NCI-H446 (cell line): Measurements from ENCODE around the gene MTERF4.

ENCODE experiments used
- DNase-seq, 2 experiments: peaks; one replicate each; lab custom pipeline; 2025; lab: John Stamatoyannopoulos, UW

MTERF4 gene

DNA sequence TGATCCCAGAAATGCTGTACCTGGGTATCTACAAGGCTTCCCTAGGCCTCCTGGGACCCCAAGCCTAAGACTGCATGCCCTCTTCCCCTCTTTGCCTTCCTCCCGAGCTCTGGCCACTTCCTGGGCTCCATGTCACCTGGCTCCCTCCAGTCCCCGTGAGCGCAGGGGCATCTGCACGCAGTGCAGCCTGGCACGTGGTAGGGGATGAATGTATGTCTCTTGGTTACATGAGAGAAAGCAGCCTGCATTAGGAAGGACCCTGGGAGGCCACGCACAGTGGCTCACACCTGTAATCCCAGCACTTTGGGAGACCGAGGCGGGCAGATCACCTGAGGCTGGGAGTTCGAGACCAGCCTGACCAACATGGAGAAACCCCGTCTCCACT, 31.3 kb upstream of the MTERF4 start:
- DNase-seq = no peak

DNA sequence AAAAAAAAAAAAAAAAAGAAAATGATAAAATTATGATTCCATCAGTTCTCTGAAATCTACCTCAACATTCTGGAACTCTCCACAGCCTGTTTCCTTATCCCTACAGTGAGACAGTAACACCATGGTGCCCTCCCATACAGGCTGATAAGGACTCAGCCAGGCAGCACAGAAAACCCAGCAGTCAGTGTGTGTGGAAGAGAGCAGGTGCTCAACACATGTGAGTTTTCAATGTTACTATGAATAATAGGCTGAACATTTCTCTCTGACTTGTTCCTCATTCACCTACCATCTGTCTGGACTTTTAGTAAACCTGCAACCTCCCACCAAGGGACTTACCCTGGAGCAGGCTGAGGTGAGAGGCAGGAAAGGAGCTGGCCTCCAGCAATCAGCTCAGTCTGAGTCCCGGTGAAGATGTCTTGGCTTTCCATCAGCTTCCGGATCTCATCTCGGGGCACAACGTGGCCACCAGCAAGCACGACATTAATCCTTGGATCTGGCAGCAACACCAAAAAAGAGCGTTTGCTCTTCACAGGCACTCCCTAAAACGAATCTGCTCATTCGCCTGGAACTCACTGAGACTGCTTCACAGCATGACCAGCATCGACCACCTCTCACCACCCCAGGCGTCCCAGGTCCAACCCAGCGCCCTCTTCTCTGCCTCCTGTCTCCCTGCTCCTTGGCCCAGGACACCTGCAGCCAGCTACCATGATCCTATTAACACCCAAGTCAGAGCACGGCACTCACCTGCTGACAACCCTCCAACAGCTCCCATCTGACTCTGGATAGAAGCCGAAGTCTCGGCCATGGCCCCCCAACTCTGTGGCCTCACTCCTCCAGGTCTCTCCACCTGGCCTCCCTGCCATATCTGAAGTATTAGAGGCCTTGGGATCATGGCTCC, 30.7 kb upstream of the MTERF4 start:
- DNase-seq = no peak

DNA sequence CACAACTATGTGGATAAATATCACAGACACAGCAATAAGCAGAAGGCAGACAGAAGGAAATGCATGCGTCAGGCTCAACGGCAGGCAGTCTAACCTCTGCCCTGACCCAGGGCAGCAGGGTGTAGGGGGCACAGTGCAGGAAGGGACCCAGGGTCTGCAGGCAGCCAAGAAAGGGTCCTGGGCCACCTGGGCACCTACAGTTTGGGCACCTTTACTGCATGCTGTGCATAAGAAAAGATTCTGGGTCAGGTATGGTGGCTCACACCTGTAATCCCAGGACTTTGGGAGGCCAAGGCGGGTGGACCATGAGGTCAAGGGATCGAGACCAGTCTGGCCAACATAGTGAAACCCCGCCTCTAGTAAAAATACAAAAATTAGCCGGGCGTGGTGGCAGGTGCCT, 29.4 kb upstream of the MTERF4 start:
- no peak for DNase-seq

DNA sequence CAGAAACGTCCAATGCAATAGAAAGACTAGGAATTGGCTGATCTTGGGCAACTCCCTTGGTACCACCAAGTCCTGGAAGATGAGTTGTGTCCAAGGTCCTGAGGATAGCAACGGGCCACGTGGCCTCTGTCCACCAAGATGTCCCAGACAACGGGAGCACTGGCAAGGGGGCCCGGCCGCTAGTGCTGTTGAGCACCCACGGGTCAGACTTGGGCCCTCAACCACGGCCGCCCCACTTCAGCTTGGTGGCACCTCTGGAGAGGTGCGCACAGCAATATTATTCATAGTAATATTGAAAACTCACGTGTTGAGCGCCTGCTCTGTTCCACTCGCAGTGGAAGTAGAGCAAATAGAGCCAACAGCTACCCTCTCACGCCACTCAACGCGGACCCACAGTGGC, 28.2 kb upstream of the MTERF4 start:
- DNase-seq = no peak

DNA sequence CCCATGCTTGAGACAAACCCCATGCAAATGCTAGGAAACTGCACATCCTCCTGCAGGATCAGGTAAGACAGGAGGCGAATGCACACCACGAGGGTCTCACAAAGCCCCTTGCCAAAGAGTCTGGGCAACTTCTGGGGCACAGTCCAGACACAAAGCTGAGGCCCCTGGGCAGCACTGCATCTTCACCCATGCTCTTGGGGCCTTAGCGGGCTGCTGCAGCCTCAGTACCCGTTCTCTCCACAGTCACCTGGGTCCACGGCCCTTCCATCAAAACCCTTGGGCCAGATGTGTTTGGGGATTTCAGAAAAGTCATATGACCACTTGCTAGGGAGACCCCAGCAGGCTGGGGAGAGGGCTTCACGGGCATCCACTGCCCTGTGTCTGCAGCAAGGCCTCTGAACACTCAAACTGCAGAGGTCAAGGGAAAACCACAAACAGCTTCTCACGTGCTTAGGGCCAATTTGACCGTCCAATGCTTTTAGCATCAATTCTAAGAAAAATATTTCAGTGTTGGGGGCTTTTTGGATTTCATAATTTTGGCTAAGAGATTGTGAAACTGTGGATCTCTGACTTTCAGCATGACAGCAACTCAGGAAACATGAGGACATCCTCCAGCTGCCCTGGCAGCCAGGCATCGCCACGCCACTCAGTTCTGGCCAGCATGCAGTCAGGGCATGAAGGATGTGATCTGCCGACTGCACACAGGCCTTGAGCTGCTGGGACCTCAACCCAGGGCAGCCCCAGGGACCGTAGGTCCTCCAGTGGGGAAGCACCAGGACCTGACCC, 27.2 kb upstream of the MTERF4 start:
- no peak for DNase-seq

DNA sequence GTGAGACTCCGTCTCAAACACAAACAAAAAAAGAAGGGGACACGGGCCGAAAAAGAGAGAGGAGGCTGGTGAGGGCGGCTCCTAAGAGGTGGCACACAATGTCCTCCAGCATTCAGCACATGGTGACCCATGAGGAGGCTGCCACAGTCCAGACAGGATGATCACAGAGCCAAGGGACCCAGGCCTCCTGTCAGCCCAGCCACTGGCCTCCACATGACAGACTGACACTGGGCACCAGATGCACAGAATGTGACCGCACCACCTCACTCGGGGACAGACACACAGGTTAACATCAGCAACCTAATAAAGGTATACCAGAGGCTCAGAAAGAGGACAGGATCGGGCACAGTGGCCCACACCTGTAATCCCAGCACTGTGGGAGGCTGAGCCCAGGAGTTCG, 26.2 kb upstream of the MTERF4 start:
- no peak for DNase-seq

- DNase-seq = no peak
These were observed 24.7 kb upstream of the MTERF4 start for GRCh38 chr2:241126771-241127202.

DNA sequence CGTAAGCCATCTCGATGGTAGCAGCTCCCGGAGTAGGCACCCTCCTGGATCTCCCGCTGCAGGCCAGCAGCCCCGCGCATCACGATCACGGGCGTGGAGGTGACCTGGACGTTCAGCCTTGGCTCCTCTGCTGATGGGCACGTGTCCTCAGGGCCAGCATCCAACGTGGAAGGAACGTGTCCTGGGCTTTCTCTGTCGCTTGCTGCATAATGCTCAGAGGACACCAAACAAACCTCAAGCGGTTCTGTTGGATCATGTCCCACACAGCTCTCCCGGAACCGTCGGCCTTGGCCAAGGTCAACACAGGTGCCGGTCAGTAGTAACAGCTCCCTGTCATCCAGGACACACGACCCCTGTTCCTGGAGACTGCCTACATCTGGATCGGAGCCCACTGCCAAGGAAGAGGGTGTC, 24.1 kb upstream of the MTERF4 start:
- DNase-seq = no peak

DNA sequence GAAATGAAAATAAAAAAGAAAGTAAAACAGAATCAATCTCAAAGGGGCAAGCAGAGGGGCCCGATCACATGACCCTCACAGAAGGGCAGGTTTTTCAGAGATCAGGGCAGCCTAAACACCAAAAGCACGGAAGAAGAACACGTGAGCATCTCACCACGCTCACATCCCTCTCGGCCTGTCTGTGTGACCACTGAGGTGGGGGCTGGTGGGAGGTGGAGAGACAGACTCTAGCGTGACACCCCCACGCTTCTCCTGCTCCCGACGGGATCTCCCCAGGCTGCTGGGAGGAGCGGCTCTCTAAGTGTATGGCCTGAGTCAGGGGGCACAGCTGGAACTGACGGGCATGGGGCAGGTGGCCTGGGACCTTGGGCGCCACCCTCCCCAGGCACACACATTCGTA, 23.5 kb upstream of the MTERF4 start:
- DNase-seq = no peak

DNA sequence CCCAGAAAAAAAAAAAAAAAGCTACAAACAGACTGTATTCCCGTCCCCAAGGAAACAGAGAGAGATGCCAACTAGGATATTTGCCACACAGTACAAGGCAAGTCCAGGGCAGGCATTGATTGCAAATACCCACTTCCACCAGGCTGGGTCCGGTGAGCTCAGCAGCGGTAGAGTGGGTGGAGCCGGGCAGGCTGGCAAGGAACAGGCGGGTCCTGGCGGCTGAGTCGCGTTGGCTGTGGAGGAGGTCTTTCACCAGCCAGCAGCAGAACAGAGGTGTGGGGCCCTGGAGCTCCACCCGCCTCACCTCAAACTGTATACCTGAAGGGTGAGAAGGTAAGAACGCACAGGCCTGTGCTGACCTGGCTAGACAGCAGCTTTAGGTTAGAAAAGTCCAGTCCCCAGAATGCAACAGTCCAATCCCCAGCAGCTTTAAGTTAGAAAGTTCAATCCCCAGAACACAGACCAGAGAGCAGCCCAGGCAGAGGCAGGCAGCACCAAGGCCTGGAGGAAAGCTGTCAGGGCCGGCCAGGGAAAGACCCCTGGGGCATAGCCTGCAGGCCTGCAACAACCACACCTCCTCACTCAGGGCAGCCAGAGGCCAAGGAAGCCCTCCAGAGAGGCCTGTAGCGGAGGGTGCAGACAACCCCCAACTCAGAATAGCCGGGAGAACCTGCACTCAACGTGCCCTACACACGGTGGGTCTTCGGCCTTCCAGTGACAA, 21.9 kb upstream of the MTERF4 start:
- no peak for DNase-seq

DNA sequence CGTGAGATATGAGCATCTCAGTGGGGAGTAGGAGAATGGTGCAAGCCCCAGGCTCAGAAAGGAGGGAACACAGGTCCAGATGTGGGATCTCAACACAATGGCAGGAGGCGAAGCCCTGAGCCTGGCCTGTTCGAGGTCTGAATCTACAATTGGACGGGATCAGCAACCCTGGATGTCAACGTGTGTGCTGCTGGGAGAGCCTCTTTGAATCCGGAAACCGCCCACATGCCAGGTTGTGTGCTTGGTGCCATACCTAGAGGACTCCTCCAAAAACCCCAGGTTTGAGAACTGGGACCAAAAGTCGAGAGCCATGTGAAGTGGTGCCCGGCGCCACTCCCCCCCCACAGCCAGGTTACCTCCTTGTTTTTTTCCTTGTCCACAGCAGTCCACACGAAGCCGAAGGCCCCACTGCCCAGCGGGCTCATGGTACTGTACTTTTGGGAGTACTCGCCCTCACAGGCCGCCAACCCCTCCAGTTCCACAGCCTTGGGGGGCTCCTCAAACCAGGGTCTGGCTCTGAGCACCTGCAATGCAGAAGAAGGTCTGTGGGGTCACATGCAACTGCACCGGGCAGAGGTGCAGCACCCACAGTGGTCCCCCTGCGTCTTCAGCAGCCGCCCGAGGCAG, 20.4 kb upstream of the MTERF4 start:
- DNase-seq = no peak

DNA sequence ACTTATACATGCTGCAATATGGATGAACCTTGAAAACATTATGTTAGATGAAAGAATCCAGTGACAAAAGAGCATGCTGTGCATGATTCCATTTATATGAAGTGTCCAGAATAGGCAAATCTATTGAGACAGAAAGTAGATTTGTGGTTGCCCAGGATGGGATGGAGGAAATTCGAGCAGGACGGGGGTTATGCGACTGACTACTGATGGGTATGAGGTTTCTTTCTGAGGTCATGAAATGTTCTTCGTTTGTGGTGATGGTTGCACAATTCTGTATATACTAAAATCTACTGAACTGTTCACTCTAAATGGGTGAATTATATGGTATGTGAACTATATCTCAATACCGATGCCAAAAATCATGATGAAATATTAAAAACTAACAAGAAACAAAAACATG, 18.9 kb upstream of the MTERF4 start:
- no peak for DNase-seq

DNA sequence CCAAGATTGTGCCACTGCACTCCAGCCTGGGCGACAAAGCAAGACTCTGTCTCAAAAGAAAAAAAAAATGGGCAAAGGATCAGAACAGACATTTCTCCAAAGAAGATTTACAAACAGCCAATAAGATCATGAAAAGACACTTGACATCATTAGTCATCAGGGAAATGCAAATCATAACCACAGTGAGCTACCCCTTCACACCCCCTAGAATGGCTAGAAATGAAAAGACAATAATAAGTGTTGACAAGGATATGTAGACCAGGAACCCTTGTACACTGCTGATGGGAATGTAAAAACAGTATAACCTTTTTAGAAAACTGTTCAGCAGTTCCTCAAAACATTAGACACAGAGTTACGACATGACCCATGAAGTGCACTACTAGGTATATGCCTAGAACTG, 18.4 kb upstream of the MTERF4 start:
- no peak for DNase-seq

DNA sequence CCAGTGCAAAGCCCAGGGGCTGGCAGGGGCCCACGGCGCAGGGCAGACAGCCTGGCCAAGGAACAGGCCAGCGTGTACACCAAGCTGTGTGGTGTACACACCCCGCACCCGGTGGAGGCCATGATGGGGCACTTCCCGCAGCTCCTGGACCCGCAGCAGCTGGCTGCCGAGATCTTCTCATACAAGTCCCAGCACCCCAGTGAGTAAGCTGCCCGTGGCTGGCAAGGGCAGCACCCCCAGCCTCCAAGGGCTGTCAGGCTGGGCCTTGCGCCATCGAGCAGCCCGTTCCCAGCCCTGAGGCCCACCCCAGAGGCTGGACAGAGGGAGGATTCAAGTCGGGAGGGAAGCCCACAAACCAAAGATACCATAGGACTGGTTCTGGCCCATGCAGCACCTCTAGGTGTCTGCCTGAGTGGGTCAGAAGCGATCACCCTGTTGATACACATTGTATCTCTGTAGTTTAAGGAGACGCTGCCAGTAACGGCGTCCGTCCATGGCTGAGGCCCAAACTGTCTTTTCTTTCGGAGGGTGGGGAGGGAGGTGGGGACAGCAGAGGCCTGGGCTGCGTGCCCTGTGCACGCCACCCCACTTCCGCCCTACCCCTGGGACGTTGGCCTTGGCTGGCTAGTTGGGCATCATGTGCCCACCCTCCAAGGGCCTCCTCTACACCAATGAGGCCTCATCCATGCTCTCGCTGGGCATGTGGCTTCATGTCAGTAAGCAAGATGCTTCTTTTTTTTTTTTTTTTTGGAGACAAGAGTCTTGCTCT, 16.8 kb upstream of the MTERF4 start:
- DNase-seq = no peak

DNA sequence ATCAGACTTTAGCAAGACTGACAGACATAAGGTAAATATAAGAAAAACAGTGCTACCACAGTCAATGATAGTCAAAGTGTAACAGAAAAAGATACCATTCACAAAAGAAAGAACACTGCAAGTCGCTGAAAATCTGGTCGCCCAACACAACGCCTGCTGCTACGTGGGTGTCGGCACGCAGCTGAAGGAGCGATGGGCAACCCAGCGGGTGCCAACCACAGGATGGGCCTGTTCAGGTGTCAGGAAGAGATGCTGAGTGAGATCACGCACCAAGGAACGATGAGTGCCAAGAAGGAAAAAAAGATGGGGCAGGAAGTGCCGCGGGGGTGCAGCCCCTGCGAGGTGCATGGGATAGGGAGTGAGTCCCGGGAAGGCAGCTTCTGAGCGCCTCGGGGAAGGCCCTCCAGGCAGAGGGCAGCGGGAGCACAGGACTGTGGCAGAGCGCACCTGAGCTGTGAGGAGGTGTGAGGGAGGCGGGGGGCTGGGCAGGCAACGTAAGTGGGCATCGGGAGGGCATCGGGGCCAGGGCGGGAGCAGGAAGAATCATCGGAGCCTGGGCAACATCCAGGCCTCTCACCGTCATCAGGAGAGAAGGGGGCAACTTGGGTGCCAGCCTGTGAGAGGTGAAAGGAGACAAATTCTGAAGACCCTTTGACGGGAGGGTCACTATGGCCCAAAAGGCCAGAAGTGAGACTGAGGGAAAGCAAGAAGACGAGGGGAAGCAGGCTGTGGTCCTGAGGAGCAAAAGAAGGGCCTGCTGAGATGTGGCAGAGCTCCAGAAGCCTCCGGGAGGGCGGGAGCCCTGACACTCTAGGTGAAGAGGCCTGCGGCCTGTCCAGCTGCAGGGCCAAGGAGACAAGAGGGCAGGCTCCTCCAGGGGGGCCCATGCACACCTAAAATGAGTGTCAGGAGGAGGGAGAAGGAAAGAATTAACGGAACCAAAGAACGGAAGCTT, 14.8 kb upstream of the MTERF4 start:
- no peak for DNase-seq

GRCh38 chr2:241115361-241115760, 13.3 kb upstream of the MTERF4 start:
- DNase-seq = no peak

GRCh38 chr2:241114836-241115235, 12.7 kb upstream of the MTERF4 start:
- no peak for DNase-seq

DNA sequence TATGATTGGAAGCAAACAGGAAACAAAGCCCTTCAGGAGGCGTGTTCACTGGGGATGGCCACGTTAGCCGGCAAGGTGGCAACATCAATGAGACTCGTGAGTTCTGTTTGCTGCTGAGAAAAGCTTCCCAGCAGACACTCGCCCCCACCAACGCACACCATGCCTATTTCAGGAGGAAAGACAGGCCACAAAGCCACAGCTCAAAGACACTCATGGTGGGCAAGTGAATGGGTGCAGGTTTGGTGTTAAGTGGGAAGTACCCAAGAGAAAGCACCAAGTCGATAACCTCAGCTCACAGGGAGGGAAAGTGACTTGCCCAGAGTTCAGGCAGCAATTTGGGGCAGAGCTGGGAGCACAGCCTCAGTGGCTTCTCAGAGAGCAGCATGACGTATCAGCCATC, 10.5 kb upstream of the MTERF4 start:
- no peak for DNase-seq

DNA sequence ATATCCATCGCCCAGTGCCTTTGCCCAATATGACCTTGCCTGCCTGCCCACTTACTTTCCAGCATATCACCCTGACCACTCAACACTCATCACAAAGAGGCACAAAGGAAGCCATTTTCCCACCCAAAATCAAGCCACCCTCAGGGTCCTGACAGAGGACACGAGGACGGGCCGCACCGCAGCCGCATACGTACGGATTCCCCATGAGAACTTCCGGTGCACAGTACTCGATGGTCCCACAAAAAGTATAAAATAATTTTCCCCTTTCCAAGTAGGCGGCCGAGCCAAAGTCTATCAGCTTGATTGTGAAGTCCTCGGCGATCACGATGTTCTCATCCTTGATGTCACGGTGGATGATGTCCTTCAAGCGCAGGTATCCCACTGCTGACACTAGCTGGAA, 10.0 kb upstream of the MTERF4 start:
- DNase-seq = no peak

- no peak for DNase-seq
These were observed 9.3 kb upstream of the MTERF4 start for GRCh38 chr2:241111440-241111805.
